Uterus (tissue), 4 donors: Measurements from ENCODE around the gene PTGDS. TPM values are rescaled to one million over a fixed set of nuclear protein-coding genes. Genes with fewer than 3 reads are reported as not detected.

ENCODE experiments used
- DNase-seq, 2 donors: peaks; one replicate each; pipeline ENCODE4 v3.0.0-alpha.2; 2019 to 2020
- H3K27ac ChIP-seq, 2 donors: fragments of 200-600 bp; sonication (generic); 1 replicate in 1 of 2; 2 replicates in 1 of 2; pipeline ENCODE4 v1.5.1; 2016 to 2018
- H3K27me3 ChIP-seq, 2 donors: fragments of 200-600 bp; sonication (generic); one replicate each; pipeline ENCODE4 v1.5.1; 2018 to 2019; ENCODE audit warnings: control low read depth in 1 of 2
- H3K36me3 ChIP-seq, 2 donors: fragments of 200-600 bp; sonication (generic); one replicate each; pipeline ENCODE4 v1.5.1; 2019; ENCODE audit warnings: control low read depth in 1 of 2
- H3K4me1 ChIP-seq, 2 donors: fragments of 200-600 bp; sonication (generic); one replicate each; pipeline ENCODE4 v1.5.1; 2018 to 2019; ENCODE audit warnings: control low read depth in 1 of 2
- H3K4me3 ChIP-seq, 2 donors: fragments of 200-600 bp; sonication (generic); 1 replicate in 1 of 2; 2 replicates in 1 of 2; pipeline ENCODE4 v1.5.1; 2018 to 2019; ENCODE audit warnings: mild to moderate bottlenecking in 1 of 2
- H3K9me3 ChIP-seq, 2 donors: fragments of 200-600 bp; sonication (generic); one replicate each; pipeline ENCODE4 v1.5.1; 2019; ENCODE audit warnings: control low read depth in 1 of 2
- CTCF ChIP-seq, 4 experiments: fragments of 200-600 bp in 2 of 4; fragments of 450-650 bp in 2 of 4; sonication (generic) in 2 of 4; IDR thresholded peaks; one replicate each; pipeline ENCODE4 v1.5.1; 2016 to 2019; ENCODE audit warnings: antibody characterized with exemption in 4 of 4, mild to moderate bottlenecking in 2 of 4, moderate library complexity in 1 of 4
- POLR2A ChIP-seq, 2 donors: fragments of 450-650 bp; IDR thresholded peaks; one replicate each; pipeline ENCODE4 v1.6.1; 2016; ENCODE audit warnings: antibody characterized with exemption in 2 of 2, mild to moderate bottlenecking in 1 of 2, moderate library complexity in 1 of 2
- intact Hi-C: fragments of 100-400 bp; cut with DNase I; formaldehyde crosslinking; loops from one replicate; pipeline ENCODE4 v1.15.1; 2023; ENCODE audit warnings: low total_unique reads
- total RNA-seq, 4 donors: library from RNA; depleted of rRNA in 3 of 4; stranded (reverse); fragments of >200 nt in 3 of 4; gene quantifications; one replicate each; pipeline versions ENCODE4 v1.1.0 to v1.2.4, GENCODE V29; 2014 to 2023
- donor health status: DM: yes; HTN: yes; CAD: no.

Gene PTGDS
- total RNA-seq, 4 donors from 2014 or later: 13.5 to 116 (median 58.8) TPM

- no peaks in the 10 kb centered on the region for H3K4me1 ChIP-seq
- no peak overlapping the region for H3K27ac ChIP-seq
- H3K4me3 ChIP-seq: no peak overlapping the region
- H3K27me3 ChIP-seq: no peaks in the 10 kb centered on the region
- intact Hi-C loops: no loop called here
- H3K9me3 ChIP-seq: no peaks in the 10 kb centered on the region
- DNase-seq: no peak
- TF ChIP-seq CTCF (IDR thresholded peaks at IDR 0.05): no peak
- TF ChIP-seq POLR2A (IDR thresholded peaks at IDR 0.05): no peak
- H3K36me3 ChIP-seq: no peaks in the 10 kb centered on the region
Observed at GRCh38 chr9:136971746-136972145, 5.6 kb upstream of the PTGDS start.

- intact Hi-C loops: no loop called here
- no peak for DNase-seq
- no peaks in the 10 kb centered on the region for H3K4me1 ChIP-seq
- no peaks in the 10 kb centered on the region for H3K27me3 ChIP-seq
- H3K4me3 ChIP-seq: no peak overlapping the region
- H3K36me3 ChIP-seq: no peaks in the 10 kb centered on the region
- H3K27ac ChIP-seq: no peak overlapping the region
- H3K9me3 ChIP-seq: no peaks in the 10 kb centered on the region
- no peak for TF ChIP-seq CTCF (IDR thresholded peaks at IDR 0.05)
- no peak for TF ChIP-seq POLR2A (IDR thresholded peaks at IDR 0.05)
Observed at GRCh38 chr9:136972335-136972734, 5.0 kb upstream of the PTGDS start.

GRCh38 chr9:136972743-136973142, 4.6 kb upstream of the PTGDS start:
- intact Hi-C loops: no loop called here
- Histone ChIP-seq H3K4me1 (no peaks in the 10 kb centered on the region), H3K4me3 (no peak overlapping the region), H3K9me3 (no peaks in the 10 kb centered on the region), H3K36me3 (no peaks in the 10 kb centered on the region), H3K27ac (no peak overlapping the region), H3K27me3 (no peaks in the 10 kb centered on the region)
- TF ChIP-seq CTCF (IDR thresholded peaks at IDR 0.05) (no peak), POLR2A (IDR thresholded peaks at IDR 0.05) (no peak)
- no peak for DNase-seq

- H3K27ac ChIP-seq: peak overlapping the region in 1 of 2 donors; percentile 24
- no peaks in the 10 kb centered on the region for H3K4me1 ChIP-seq
- no peaks in the 10 kb centered on the region for H3K27me3 ChIP-seq
- DNase-seq: no peak
- H3K9me3 ChIP-seq: no peaks in the 10 kb centered on the region
- TF ChIP-seq POLR2A (IDR thresholded peaks at IDR 0.05) (no peak), CTCF (IDR thresholded peaks at IDR 0.05) (no peak)
- intact Hi-C loops: no loop called here
- H3K4me3 ChIP-seq: no peak overlapping the region
- H3K36me3 ChIP-seq: no peaks in the 10 kb centered on the region
Observed at GRCh38 chr9:136973618-136974617, 3.4 kb upstream of the PTGDS start.

GRCh38 chr9:136974817-136975535, 2.3 kb upstream of the PTGDS start:
- Histone ChIP-seq H3K36me3 (no peaks in the 10 kb centered on the region), H3K9me3 (no peaks in the 10 kb centered on the region), H3K4me1 (no peaks in the 10 kb centered on the region), H3K4me3 (no peak overlapping the region), H3K27ac (peak overlapping the region in 1 of 2 donors; percentile 49), H3K27me3 (no peaks in the 10 kb centered on the region)
- DNase-seq: no peak
- intact Hi-C loops: no loop called here
- TF ChIP-seq POLR2A (IDR thresholded peaks at IDR 0.05): no peak
- TF ChIP-seq CTCF (IDR thresholded peaks at IDR 0.05): no peak
